Measurements from ENCODE around the gene FOXE3. TPM values are rescaled to one million over a fixed set of nuclear protein-coding genes. Genes with fewer than 3 reads are reported as not detected.

The FOXE3 gene
- total RNA-seq, 1 experiment from 2014 or later = 0.15 TPM

GRCh38 chr1:47410068-47410455 is 6.0 kb upstream of the FOXE3 start:
- WGBS (ENCODE audit: extremely low coverage, insufficient read length, low lambda C conversion rate) = no CpG with 5 or more reads among the region's 3 CpGs
- H3K79me2 ChIP-seq (ENCODE audit: insufficient read depth, low read length) = no peaks in the 10 kb centered on the region
- H3K4me1 Mint-ChIP-seq = no peaks in the 10 kb centered on the region
- H3K9me3 Mint-ChIP-seq = no peaks in the 10 kb centered on the region; a peak in 1 of 5 replicates
- H4K20me1 ChIP-seq (ENCODE audit: control insufficient read depth, insufficient read depth, insufficient read length) = no peaks in the 10 kb centered on the region
- H3K14ac ChIP-seq (ENCODE audit: insufficient read depth, low read length) = no peak overlapping the region
- no peak for DNase-seq
- H3K4me1 ChIP-seq (ENCODE audit: insufficient read depth, low read length) = peaks cover 3% of the 10 kb centered on the region; the same call in 1 of the 2 replicates
- H4K5ac ChIP-seq (ENCODE audit: insufficient read length, low read depth, low read length) = no peak overlapping the region
- H3K27me3 Mint-ChIP-seq (ENCODE audit: low read depth) = peaks cover 78% of the 10 kb centered on the region
- TF ChIP-seq CTCF (conservative IDR thresholded peaks at IDR 0.05) = no peak
- H3K23ac ChIP-seq (ENCODE audit: insufficient read length, low read depth, low read length) = no peak overlapping the region
- H2AK5ac ChIP-seq (ENCODE audit: insufficient read length, low read length) = no peak overlapping the region
- H3K4me3 Mint-ChIP-seq = no peak overlapping the region
- H3K23me2 ChIP-seq (ENCODE audit: insufficient read length, low read depth, low read length, poor library complexity, severe bottlenecking) = no peaks in the 10 kb centered on the region
- no peak overlapping the region for H2BK120ac ChIP-seq (ENCODE audit: low read depth, low read length, poor library complexity, severe bottlenecking)
- peaks cover 11% of the 10 kb centered on the region; the same call in 1 of the 2 replicates for H3K27me3 ChIP-seq (ENCODE audit: insufficient read depth, low read length)
- no peak overlapping the region for H3K27ac ChIP-seq (ENCODE audit: insufficient read length, low read depth, low read length)
- H3K18ac ChIP-seq (ENCODE audit: insufficient read length, low read depth, low read length) = no peak overlapping the region
- H4K91ac ChIP-seq (ENCODE audit: insufficient read length, low read depth, low read length) = no peak overlapping the region
- H3T11ph ChIP-seq (ENCODE audit: low read length) = no peak overlapping the region
- no peak overlapping the region for H4K8ac ChIP-seq (replicated peaks; ENCODE audit: insufficient read length, low read depth, low read length)
- H2BK20ac ChIP-seq (ENCODE audit: low read depth, low read length, poor library complexity, severe bottlenecking) = no peak overlapping the region
- H2BK12ac ChIP-seq (ENCODE audit: insufficient read length, low read depth, low read length) = no peak overlapping the region
- H3K9ac ChIP-seq (ENCODE audit: extremely low read depth, insufficient read length, low read length) = no peak overlapping the region
- H2BK15ac ChIP-seq (ENCODE audit: low read depth, low read length) = no peak overlapping the region
- H3K4me2 ChIP-seq (ENCODE audit: insufficient read depth, insufficient read length, low read length) = no peak overlapping the region
- no peak overlapping the region; a peak in 1 of 7 replicates for H3K27ac Mint-ChIP-seq
- no peak overlapping the region for H3K56ac ChIP-seq (ENCODE audit: insufficient read length, low read depth, low read length)
- H3K4ac ChIP-seq (ENCODE audit: low read depth, low read length) = no peak overlapping the region
- no peaks in the 10 kb centered on the region for H3K79me1 ChIP-seq (ENCODE audit: insufficient read depth, low read depth, low read length, poor library complexity, severe bottlenecking)
- H2BK5ac ChIP-seq (ENCODE audit: insufficient read length, low read length) = no peak overlapping the region
- H3K9me3 ChIP-seq (ENCODE audit: control insufficient read depth, low read depth, low read length) = no peaks in the 10 kb centered on the region
- no peak overlapping the region for H2AFZ ChIP-seq (ENCODE audit: low read length)
- H3K36me3 Mint-ChIP-seq (ENCODE audit: insufficient read depth in 1 of 3, low read depth in 3 of 3) = no peaks in the 10 kb centered on the region
